Urothelium cell line (cell line): ENCODE results near the gene PAAF1.

Experiments
- DNase-seq: peaks from one replicate; pipeline ENCODE4 v3.0.0; 2011; ENCODE audit warnings: low spot score, mixed read lengths
- FAIRE-seq: peaks from 2 replicates; lab custom pipeline; 2011; peaks lifted over from hg19 to GRCh38; lab: Jason Lieb, UNC

Gene PAAF1

GRCh38 chr11:73969991-73970800, 93.4 kb downstream of the PAAF1 start:
- no peak for DNase-seq
- no peak for FAIRE-seq

- DNase-seq = no peak
- no peak for FAIRE-seq
Measured at GRCh38 chr11:73971175-73971719, 94.4 kb downstream of the PAAF1 start.

- DNase-seq (no peak), FAIRE-seq (no peak)
Measured at GRCh38 chr11:73972187-73972586, 95.4 kb downstream of the PAAF1 start.

- DNase-seq (no peak), FAIRE-seq (no peak)
Measured at GRCh38 chr11:73972620-73973449, 96.0 kb downstream of the PAAF1 start.

- FAIRE-seq (no peak), DNase-seq (no peak)
Measured at GRCh38 chr11:73974604-73975478, 98.0 kb downstream of the PAAF1 start.

GRCh38 chr11:73975479-73975757, 98.6 kb downstream of the PAAF1 start:
- FAIRE-seq = no peak
- no peak for DNase-seq

GRCh38 chr11:73976451-73977151, 99.8 kb downstream of the PAAF1 start:
- no peak for FAIRE-seq
- no peak for DNase-seq

- no peak for FAIRE-seq
Measured at GRCh38 chr11:73977856-73978519, 101.2 kb downstream of the PAAF1 start.

GRCh38 chr11:73978576-73979086, 101.8 kb downstream of the PAAF1 start:
- DNase-seq (no peak), FAIRE-seq (no peak)

More at GRCh38 chr11:73977856-73978519, 101.2 kb downstream of the PAAF1 start:
- DNase-seq = no peak

GRCh38 chr11:73980001-73980961, 103.5 kb downstream of the PAAF1 start:
- FAIRE-seq = no peak

More at GRCh38 chr11:73980001-73980961, 103.5 kb downstream of the PAAF1 start:
- no peak for DNase-seq
